Measurements from ENCODE around the gene TRPM3.

GRCh38 chr9:70658765-70659164 lies 462.7 kb downstream of the TRPM3 start:
- TF ChIP-seq, protein P1, sequence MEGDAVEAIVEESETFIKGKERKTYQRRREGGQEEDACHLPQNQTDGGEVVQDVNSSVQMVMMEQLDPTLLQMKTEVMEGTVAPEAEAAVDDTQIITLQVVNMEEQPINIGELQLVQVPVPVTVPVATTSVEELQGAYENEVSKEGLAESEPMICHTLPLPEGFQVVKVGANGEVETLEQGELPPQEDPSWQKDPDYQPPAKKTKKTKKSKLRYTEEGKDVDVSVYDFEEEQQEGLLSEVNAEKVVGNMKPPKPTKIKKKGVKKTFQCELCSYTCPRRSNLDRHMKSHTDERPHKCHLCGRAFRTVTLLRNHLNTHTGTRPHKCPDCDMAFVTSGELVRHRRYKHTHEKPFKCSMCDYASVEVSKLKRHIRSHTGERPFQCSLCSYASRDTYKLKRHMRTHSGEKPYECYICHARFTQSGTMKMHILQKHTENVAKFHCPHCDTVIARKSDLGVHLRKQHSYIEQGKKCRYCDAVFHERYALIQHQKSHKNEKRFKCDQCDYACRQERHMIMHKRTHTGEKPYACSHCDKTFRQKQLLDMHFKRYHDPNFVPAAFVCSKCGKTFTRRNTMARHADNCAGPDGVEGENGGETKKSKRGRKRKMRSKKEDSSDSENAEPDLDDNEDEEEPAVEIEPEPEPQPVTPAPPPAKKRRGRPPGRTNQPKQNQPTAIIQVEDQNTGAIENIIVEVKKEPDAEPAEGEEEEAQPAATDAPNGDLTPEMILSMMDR (IDR thresholded peaks at IDR 0.05; ENCODE audit: low read depth, low read length), result no peak
- no peak for TF ChIP-seq EZH2phosphoT487 (IDR thresholded peaks at IDR 0.05; ENCODE audit: low read depth)

Measured in OCI-LY3 (cell line).